ENCODE measurements around the gene WDR41. TPM values are rescaled to one million over a fixed set of nuclear protein-coding genes. Genes with fewer than 3 reads are reported as not detected.

Gene WDR41
- total RNA-seq, 4 donors from 2014 or later = 18.8 to 56.1 (median 33.2) TPM

DNA sequence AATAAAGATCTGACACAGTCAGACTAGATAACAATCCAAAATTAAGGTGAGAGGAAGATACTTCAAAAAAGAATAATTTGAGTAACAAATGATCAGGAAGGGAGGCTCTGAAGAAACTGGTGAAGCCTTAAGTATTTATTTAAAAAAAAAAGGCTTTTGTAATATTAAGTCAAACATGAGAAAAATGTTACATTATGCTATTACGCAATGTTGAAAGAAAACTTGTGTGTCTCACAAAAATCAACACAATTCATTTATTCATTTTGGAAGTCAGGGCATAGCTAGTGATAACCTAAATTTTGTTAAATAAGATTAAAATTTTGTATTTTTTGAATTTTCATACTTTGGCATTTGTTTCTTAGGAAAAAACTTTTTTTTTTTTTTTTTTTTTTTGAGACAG lies 28.2 kb downstream of the WDR41 start:
- H3K9me3 ChIP-seq = no peaks in the 10 kb centered on the region
- TF ChIP-seq POLR2A (IDR thresholded peaks at IDR 0.05; ENCODE audit: low read depth) = no peak
- TF ChIP-seq, protein P1, sequence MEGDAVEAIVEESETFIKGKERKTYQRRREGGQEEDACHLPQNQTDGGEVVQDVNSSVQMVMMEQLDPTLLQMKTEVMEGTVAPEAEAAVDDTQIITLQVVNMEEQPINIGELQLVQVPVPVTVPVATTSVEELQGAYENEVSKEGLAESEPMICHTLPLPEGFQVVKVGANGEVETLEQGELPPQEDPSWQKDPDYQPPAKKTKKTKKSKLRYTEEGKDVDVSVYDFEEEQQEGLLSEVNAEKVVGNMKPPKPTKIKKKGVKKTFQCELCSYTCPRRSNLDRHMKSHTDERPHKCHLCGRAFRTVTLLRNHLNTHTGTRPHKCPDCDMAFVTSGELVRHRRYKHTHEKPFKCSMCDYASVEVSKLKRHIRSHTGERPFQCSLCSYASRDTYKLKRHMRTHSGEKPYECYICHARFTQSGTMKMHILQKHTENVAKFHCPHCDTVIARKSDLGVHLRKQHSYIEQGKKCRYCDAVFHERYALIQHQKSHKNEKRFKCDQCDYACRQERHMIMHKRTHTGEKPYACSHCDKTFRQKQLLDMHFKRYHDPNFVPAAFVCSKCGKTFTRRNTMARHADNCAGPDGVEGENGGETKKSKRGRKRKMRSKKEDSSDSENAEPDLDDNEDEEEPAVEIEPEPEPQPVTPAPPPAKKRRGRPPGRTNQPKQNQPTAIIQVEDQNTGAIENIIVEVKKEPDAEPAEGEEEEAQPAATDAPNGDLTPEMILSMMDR (IDR thresholded peaks at IDR 0.05) = no peak
- TF ChIP-seq EP300 (IDR thresholded peaks at IDR 0.05) = no peak
- TF ChIP-seq POLR2AphosphoS5 (IDR thresholded peaks at IDR 0.05) = no peak
- peaks cover 0 to 28% (median 4%) of the 10 kb centered on the region in 4 donors for H3K36me3 ChIP-seq
- no peak for DNase-seq (ENCODE audit: extremely low spot score)
- no peaks in the 10 kb centered on the region for H3K27me3 ChIP-seq
- H3K4me1 ChIP-seq = no peaks in the 10 kb centered on the region
- no peak overlapping the region for H3K27ac ChIP-seq (replicated peaks in 1 of 4)
- intact Hi-C loops (cut with DNase I) = no loop called here
- H3K4me3 ChIP-seq = no peak overlapping the region
- WGBS = 98% methylated on average over 1 of the region's 1 CpG

DNA sequence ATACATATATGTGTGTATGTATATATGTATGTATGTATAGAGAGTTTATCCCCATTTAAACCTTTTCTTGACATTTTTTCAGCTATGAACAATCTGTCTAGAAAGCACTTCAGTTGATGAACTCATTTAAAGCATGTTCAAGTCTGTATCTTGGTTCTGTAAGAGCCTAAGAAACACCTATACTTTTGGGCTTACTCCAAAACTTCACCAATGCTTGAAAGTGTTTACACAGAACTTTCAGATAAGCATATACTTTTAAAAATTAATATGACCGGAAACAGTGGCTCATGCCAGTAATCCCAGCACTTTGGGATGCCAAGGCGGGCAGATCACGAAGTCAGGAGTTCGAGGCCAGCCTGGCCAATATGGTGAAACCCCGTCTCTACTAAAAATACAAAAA lies 30.8 kb downstream of the WDR41 start:
- intact Hi-C loops (cut with DNase I) = no loop called here
- no peak for DNase-seq (ENCODE audit: extremely low spot score)
- no peak for TF ChIP-seq POLR2A (IDR thresholded peaks at IDR 0.05; ENCODE audit: low read depth)
- TF ChIP-seq, protein P1 (IDR thresholded peaks at IDR 0.05) = no peak
- no peak for TF ChIP-seq EP300 (IDR thresholded peaks at IDR 0.05)
- no peak for TF ChIP-seq POLR2AphosphoS5 (IDR thresholded peaks at IDR 0.05)
- Histone ChIP-seq H3K27ac (replicated peaks in 1 of 4) (no peak overlapping the region), H3K4me3 (no peak overlapping the region), H3K36me3 (peaks cover 0 to 28% (median 4%) of the 10 kb centered on the region in 4 donors), H3K27me3 (no peaks in the 10 kb centered on the region), H3K4me1 (no peaks in the 10 kb centered on the region), H3K9me3 (no peaks in the 10 kb centered on the region)
- 98% methylated on average over 5 of the region's 5 CpGs for WGBS

DNA sequence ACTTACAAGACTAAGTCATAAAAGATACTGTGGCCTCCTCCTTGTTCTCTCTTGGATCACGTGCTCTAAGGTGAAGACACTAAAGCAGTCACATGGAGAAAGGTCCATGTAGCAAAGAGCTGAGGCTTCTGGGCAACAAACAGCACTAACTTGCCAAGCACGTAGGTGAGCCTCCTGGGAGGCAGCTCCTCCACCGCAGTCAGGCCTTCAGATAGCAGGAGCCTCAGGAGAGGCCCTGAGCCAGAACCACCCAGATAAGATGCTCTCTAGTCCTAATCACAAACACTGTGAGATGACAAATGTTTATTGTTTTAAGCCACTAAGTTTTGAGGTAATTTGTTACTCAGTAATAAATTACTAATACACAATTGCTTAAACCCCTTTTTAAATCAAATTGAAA lies 38.0 kb downstream of the WDR41 start:
- no peaks in the 10 kb centered on the region for H3K4me1 ChIP-seq
- DNase-seq (ENCODE audit: extremely low spot score) = no peak
- intact Hi-C loops (cut with DNase I) = no loop called here
- no peaks in the 10 kb centered on the region for H3K27me3 ChIP-seq
- H3K4me3 ChIP-seq = no peak overlapping the region
- H3K9me3 ChIP-seq = no peaks in the 10 kb centered on the region
- H3K36me3 ChIP-seq = peaks cover 5 to 14% (median 12%) of the 10 kb centered on the region in 4 donors
- TF ChIP-seq, protein P1 (IDR thresholded peaks at IDR 0.05) = no peak
- TF ChIP-seq EP300 (IDR thresholded peaks at IDR 0.05) = no peak
- WGBS = 88% methylated on average over 3 of the region's 3 CpGs
- H3K27ac ChIP-seq (replicated peaks in 1 of 4) = no peak overlapping the region

DNA sequence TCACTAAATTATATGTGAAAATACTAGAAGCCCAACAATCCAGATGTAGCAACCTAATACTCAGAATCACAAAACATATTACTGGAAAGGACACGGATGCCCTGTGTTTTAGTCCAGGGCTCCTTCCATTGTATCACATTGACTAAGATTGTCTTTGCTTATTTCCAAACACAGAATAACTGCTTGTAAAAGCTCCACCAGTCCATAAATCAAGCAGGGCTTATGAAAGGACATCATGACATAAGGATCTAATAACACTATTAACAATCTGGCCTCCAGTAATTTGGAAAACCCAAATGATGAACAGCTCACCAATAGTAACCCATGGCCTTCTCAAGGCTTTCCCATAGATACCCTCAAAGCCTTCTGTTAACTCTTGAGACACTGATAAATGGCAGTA lies 39.8 kb downstream of the WDR41 start:
- Histone ChIP-seq H3K4me3 (no peak overlapping the region), H3K9me3 (no peaks in the 10 kb centered on the region), H3K4me1 (no peaks in the 10 kb centered on the region), H3K27me3 (no peaks in the 10 kb centered on the region), H3K27ac (replicated peaks in 1 of 4) (no peak overlapping the region), H3K36me3 (peaks cover 17 to 32% (median 28%) of the 10 kb centered on the region in 4 donors)
- DNase-seq (ENCODE audit: extremely low spot score) = no peak
- intact Hi-C loops (cut with DNase I) = no loop called here
- 89% methylated on average over 1 of the region's 1 CpG for WGBS
- TF ChIP-seq EP300 (IDR thresholded peaks at IDR 0.05) = no peak
- TF ChIP-seq, protein P1 (IDR thresholded peaks at IDR 0.05) = no peak
- TF ChIP-seq POLR2A (IDR thresholded peaks at IDR 0.05; ENCODE audit: low read depth) = no peak
- TF ChIP-seq POLR2AphosphoS5 (IDR thresholded peaks at IDR 0.05) = no peak

DNA sequence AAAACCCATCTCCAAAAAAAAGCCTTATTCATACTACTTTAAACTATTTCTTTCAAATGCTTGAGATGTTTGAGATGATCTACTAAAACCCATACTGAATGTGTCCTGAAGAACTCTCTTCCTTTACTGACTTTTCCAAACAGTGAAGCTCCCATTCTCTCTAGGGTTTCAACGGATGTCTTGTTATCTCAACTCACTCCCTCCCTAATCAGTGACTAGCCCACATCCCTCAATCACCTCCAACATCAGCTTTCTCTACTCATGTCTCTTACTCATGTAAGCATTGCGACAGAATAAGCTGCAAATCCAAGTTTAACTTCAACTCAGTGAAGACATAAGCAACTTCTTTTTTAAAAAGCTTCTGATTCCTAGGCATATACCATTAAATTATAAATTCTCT lies 42.1 kb downstream of the WDR41 start:
- Histone ChIP-seq H3K4me1 (no peaks in the 10 kb centered on the region), H3K27ac (replicated peaks in 1 of 4) (no peak overlapping the region), H3K9me3 (no peaks in the 10 kb centered on the region), H3K4me3 (no peak overlapping the region), H3K36me3 (peaks cover 17 to 40% (median 32%) of the 10 kb centered on the region in 4 donors), H3K27me3 (no peaks in the 10 kb centered on the region)
- DNase-seq (ENCODE audit: extremely low spot score) = no peak
- intact Hi-C loops (cut with DNase I) = no loop called here
- WGBS = 40% methylated on average over 2 of the region's 2 CpGs
- TF ChIP-seq POLR2A (IDR thresholded peaks at IDR 0.05; ENCODE audit: low read depth) (no peak), EP300 (IDR thresholded peaks at IDR 0.05) (no peak), POLR2AphosphoS5 (IDR thresholded peaks at IDR 0.05) (no peak)
- TF ChIP-seq, protein P1 (IDR thresholded peaks at IDR 0.05) = no peak
